HG02981 (cell line): ENCODE measurements around the gene PKN3.

Experiments
- ATAC-seq: cut with Tn5 transposase; IDR thresholded peaks from one replicate; pipeline ENCODE4 v1.9.1; 2021; ENCODE audit warnings: mild to moderate bottlenecking, moderate library complexity; ENCODE audit not compliant: unreplicated experiment

The PKN3 gene

DNA sequence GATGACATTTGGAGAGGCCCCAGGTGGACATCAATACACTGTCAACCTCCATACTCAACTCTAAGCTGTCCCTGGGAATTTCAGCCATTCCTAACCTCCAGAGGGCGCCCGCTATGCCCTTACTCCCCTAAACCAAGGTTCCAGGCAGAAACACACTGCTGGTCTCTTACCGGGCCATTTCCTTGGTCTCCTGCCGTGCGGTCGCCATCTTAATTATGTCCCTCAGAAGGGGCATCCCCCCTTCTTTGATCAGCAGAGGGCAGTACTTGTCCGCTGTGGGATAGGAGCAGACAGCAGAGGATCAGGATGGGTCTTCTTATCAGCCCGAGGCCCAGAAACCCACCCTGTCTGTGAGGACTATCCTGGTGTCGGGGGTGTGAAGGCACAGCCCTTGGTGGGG lies 31.0 kb downstream of the PKN3 start:
- no peak for ATAC-seq

DNA sequence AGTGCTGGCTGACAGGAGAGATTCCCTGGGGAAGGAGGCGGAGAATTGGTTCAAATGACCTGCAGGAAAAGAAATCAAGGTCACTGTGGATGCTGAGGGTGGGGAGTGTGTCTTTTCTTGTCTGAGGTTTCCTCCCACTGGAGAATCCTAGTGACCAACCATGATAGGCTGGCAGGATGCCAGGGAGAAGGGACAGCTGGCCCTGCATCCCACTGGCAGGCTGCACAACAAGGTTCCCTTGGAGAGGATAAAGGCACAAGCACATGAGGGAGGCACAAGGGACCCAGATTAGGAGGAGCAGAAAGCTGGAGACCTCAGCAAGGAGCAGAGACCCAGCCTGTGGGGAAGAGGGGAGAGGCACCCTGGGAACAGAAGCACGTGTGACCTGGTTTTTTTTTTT lies 33.1 kb downstream of the PKN3 start:
- no peak for ATAC-seq

DNA sequence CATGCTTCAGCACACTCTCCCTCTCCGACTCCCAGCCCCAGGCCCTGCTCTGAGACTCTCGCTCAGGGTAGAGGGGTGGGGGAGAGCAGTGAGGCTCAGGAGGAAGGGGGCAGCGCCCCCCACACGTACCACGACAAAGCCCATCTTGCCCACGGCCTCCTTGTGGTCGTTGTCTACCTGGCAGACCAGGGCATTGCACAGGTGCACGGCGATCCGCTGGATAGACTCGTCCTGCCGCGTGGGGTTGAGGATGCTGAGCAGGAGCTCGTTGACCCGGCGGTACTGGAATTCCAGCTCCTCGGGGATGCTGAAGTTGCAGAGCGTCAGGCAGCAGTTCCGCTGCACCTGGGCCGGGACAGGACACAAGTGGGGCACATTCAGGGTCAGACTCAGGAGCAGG lies 40.1 kb downstream of the PKN3 start:
- no peak for ATAC-seq

DNA sequence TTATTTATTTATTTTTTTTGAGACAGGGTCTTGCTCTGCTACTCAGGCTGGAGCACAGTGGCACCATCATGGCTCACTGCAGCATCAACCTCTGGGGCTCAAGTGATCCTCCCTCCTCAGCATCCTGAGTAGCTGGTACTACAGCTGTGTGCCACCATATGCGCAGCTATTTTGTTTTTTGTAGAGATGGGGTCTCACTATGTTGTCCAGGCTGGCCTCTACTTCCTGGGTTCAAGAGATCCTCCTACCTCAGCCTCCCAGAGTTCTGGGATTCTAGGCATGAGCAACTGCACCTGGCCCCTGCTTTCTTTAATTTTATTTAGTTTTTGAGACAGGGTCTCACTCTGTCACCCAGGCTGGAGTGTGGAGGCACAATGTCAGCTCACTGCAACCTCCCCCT lies 41.1 kb downstream of the PKN3 start:
- no peak for ATAC-seq

DNA sequence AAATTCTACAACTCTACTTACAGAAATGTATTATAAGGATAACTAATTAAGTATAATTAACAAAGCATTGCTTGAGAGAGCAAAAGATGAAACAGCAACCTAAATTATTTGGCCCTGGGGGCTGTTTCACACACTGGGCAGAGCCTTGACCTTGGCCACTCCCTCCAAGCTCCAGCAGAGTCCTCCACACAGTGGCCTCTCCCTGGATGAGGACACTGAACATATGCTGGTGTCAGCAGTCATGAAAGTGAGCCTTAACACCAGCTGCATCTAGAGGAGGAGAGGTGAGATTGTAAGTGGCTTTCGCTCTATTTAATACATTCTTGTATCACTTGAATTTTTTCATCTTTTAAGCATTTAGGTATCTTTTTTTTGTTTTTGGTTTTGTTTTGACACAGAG lies 44.9 kb downstream of the PKN3 start:
- no peak for ATAC-seq

DNA sequence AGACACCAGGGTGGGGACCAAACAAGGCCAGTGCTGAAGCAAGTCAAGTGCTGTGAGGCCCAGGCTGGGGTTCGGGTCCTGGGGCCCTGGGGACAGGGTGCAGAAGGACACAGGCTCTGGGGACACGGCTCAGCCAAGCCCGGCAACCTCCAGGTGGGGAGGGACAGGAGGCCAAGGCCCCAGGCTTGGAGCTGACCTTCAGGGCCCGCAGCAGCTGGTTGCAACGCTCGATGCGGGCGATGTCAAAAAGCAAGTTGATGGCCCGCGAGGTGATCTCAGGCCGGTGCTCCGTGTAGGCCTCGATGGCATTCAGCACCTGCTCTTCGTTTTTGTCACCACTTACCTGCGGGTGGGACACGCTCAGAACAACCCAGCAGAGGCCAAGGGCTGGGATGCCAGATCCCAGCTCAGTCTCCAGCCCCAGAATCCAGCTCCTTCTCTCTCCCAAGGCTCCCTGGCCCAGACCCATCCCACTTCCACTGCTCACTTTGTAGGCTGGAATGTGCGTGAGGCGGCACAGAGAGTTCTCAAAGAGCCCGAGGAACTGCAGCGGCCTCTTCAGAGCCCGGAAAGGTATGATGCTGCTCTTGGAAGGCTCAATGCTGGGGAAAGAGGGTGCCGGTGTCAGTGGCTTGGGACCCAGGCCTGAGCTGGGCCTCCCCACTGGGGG lies 48.8 kb downstream of the PKN3 start:
- no peak for ATAC-seq

DNA sequence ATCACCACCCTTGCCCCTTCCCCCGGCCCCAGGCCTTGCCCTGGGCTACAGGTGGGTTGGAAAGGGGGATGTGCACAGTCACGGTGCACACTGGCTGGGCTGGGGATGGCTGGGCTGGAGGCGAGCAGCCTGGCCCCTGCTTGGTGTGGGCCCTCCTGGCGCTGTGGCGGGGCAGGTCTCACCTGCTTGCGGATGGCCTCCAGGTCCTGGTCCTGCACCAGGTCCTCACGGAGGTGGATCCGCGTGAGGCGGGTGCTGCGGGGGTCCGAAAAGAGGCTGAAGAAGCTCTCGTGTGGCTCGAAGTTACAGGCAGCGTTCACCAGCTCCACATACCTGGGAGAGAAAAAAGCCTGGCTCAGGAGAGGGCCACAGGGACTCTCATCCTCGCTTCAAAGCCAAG lies 51.3 kb downstream of the PKN3 start:
- no peak for ATAC-seq

DNA sequence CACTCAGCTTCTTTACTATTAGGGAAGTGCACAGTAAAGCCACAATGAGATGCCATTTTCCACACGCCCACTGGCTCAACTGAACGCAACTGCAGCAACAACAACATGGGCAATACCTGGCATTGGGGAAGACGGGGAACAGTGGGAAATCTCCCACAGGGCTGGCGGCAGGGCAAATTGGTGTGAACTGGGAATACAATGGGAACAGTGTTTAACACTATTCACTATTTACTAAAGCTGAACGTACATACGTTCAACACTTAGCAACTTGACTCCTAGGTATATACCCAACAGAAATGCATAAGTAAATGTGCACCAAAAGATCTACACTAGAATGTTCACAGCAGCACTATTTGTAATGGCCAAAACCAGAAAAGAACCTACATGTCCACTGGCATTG lies 55.3 kb downstream of the PKN3 start:
- no peak for ATAC-seq

DNA sequence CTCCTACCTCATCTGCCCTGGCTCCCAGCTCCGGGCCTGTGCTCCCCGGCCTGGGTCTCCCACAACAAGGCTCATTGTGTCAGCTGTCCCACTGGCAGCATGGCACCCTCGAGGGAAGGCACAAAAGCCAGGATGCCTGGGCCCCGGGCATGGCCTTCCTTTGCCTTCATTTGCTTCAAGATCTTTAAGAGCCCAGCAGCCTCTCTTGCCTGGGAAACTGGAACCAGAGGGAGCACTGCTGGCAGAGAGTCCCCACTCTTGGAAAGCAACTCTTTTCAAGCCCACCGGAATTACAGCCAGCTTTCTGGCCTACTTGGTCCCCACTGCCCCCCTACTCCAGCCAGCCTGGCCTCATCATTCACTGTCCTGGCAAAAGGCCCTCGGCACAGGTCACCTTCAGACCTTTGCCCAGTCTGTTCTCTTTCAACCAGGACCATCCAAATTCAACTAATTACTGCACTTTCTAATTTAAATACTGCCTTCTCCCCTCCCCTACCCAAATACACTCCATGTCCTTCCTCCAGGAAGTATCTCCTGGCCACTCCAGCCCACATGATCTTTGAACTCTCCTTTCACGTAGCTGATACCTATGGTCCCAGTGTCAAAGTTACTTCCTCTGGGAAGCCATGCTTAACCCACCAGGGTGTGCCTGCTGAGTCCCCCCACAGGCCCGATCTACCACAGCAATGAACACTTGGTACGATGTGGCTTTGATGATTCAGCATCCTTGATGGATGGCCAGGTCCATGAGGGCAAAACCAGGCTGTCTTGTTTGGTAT lies 60.6 kb downstream of the PKN3 start:
- no peak for ATAC-seq

DNA sequence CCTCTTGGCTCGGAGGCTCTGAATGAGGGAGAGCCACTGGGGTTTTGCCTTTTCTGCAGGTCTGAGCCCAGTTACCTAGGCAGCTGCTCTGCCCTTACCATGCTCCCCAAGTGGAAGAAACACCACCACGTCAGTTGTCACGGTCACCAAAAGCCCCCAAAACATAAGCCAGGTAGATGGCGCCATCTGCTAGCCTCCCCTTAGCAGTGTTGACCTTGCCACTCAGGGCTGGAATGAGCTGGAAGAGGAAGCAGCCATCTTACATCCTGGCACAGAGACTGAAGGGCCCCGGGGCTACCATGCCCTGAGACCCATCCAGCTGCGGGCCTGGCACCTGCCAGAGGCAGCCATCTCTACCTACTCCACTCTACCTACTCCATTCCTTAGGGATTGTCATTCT lies 62.1 kb downstream of the PKN3 start:
- ATAC-seq = no peak

DNA sequence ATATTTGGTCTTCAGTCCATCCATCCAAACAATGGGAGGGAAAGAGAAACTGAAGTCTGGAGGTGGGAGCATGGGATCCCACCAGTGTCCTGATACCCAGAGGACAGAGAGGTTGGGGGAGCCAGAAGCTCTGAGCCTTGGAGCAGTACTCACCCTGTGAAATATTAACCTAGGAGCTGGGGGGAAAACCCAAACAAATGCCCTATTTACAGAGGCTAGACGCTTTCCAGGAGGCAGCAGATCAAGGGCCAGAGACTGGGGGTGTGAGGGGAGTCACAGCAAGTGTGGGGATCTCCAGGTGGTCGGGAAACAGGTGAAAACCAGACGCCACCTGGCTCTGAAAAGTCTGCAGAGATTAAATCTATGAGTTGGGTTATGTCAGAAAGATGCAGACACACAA lies 63.2 kb downstream of the PKN3 start:
- no peak for ATAC-seq

DNA sequence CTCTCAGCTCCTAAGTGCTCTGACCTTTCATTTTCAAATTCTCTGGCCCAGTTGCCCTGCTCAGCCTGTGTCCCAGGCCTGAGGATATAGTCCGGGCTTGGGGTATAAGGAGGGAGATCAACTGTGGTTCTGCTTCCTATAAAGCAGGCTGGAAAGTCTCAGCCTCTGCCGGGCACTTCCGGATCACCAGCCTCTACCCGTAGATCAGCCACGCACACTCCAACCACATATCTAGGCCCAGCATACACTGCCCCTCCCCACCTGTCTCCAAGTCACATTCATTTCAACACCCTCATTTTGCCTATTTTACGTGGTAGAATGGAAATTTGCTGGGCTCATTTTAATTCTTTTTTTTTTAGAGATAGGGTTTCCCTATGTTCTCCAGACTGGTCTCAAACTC lies 66.3 kb downstream of the PKN3 start:
- no peak for ATAC-seq
